ENCODE results near the gene ZNF57. TPM values are rescaled to one million over a fixed set of nuclear protein-coding genes. Genes with fewer than 3 reads are reported as not detected.

The ZNF57 gene
- total RNA-seq, 1 donor from 2014 or later, result 2.2 TPM

- no peak for DNase-seq (ENCODE audit: low spot score)
- no peaks in the 10 kb centered on the region for H3K4me1 Mint-ChIP-seq (ENCODE audit: unreplicated experiment)
- H3K4me3 Mint-ChIP-seq (ENCODE audit: unreplicated experiment), result no peak overlapping the region
- H3K9me3 Mint-ChIP-seq (ENCODE audit: unreplicated experiment), result peaks cover 34% of the 10 kb centered on the region
- no peak overlapping the region for H3K27ac Mint-ChIP-seq (ENCODE audit: unreplicated experiment)
- no peak for TF ChIP-seq CTCF (IDR thresholded peaks at IDR 0.05; ENCODE audit: unreplicated experiment)
- peaks cover 16% of the 10 kb centered on the region for H3K27me3 Mint-ChIP-seq (ENCODE audit: unreplicated experiment)
- H3K36me3 Mint-ChIP-seq (ENCODE audit: low read depth, unreplicated experiment), result peaks cover 61% of the 10 kb centered on the region
Observed at GRCh38 chr19:2856457-2857050, 44.2 kb upstream of the ZNF57 start.

- Mint-ChIP-seq H3K4me1 (ENCODE audit: unreplicated experiment) (no peaks in the 10 kb centered on the region), H3K27ac (ENCODE audit: unreplicated experiment) (no peak overlapping the region), H3K36me3 (ENCODE audit: low read depth, unreplicated experiment) (peaks cover 48% of the 10 kb centered on the region), H3K4me3 (ENCODE audit: unreplicated experiment) (no peak overlapping the region), H3K9me3 (ENCODE audit: unreplicated experiment) (peaks cover 25% of the 10 kb centered on the region), H3K27me3 (ENCODE audit: unreplicated experiment) (peaks cover 19% of the 10 kb centered on the region)
- TF ChIP-seq CTCF (IDR thresholded peaks at IDR 0.05; ENCODE audit: unreplicated experiment), result no peak
- DNase-seq (ENCODE audit: low spot score), result no peak
Observed at GRCh38 chr19:2858864-2859263, 41.9 kb upstream of the ZNF57 start.

GRCh38 chr19:2863816-2864215 lies 36.9 kb upstream of the ZNF57 start:
- TF ChIP-seq CTCF (IDR thresholded peaks at IDR 0.05; ENCODE audit: unreplicated experiment), result no peak
- H3K36me3 Mint-ChIP-seq (ENCODE audit: low read depth, unreplicated experiment), result peaks cover 26% of the 10 kb centered on the region
- DNase-seq (ENCODE audit: low spot score), result no peak
- H3K27me3 Mint-ChIP-seq (ENCODE audit: unreplicated experiment), result peaks cover 12% of the 10 kb centered on the region
- no peak overlapping the region for H3K27ac Mint-ChIP-seq (ENCODE audit: unreplicated experiment)
- H3K9me3 Mint-ChIP-seq (ENCODE audit: unreplicated experiment), result peaks cover 21% of the 10 kb centered on the region
- H3K4me3 Mint-ChIP-seq (ENCODE audit: unreplicated experiment), result no peak overlapping the region
- no peaks in the 10 kb centered on the region for H3K4me1 Mint-ChIP-seq (ENCODE audit: unreplicated experiment)

- Mint-ChIP-seq H3K4me1 (ENCODE audit: unreplicated experiment) (no peaks in the 10 kb centered on the region), H3K36me3 (ENCODE audit: low read depth, unreplicated experiment) (peaks cover 18% of the 10 kb centered on the region), H3K27me3 (ENCODE audit: unreplicated experiment) (peaks cover 11% of the 10 kb centered on the region), H3K27ac (ENCODE audit: unreplicated experiment) (no peak overlapping the region), H3K4me3 (ENCODE audit: unreplicated experiment) (no peak overlapping the region), H3K9me3 (ENCODE audit: unreplicated experiment) (peaks cover 21% of the 10 kb centered on the region)
- TF ChIP-seq CTCF (IDR thresholded peaks at IDR 0.05; ENCODE audit: unreplicated experiment), result no peak
- no peak for DNase-seq (ENCODE audit: low spot score)
Observed at GRCh38 chr19:2865334-2866100, 35.2 kb upstream of the ZNF57 start.

- no peak overlapping the region for H3K27ac Mint-ChIP-seq (ENCODE audit: unreplicated experiment)
- no peak overlapping the region for H3K4me3 Mint-ChIP-seq (ENCODE audit: unreplicated experiment)
- peaks cover 23% of the 10 kb centered on the region for H3K36me3 Mint-ChIP-seq (ENCODE audit: low read depth, unreplicated experiment)
- DNase-seq (ENCODE audit: low spot score), result no peak
- H3K4me1 Mint-ChIP-seq (ENCODE audit: unreplicated experiment), result no peaks in the 10 kb centered on the region
- no peak for TF ChIP-seq CTCF (IDR thresholded peaks at IDR 0.05; ENCODE audit: unreplicated experiment)
- H3K9me3 Mint-ChIP-seq (ENCODE audit: unreplicated experiment), result peaks cover 21% of the 10 kb centered on the region
- peaks cover 11% of the 10 kb centered on the region for H3K27me3 Mint-ChIP-seq (ENCODE audit: unreplicated experiment)
Observed at GRCh38 chr19:2866495-2867024, 34.2 kb upstream of the ZNF57 start.
